ENCODE results near the gene GPR18.

Gene GPR18

DNA sequence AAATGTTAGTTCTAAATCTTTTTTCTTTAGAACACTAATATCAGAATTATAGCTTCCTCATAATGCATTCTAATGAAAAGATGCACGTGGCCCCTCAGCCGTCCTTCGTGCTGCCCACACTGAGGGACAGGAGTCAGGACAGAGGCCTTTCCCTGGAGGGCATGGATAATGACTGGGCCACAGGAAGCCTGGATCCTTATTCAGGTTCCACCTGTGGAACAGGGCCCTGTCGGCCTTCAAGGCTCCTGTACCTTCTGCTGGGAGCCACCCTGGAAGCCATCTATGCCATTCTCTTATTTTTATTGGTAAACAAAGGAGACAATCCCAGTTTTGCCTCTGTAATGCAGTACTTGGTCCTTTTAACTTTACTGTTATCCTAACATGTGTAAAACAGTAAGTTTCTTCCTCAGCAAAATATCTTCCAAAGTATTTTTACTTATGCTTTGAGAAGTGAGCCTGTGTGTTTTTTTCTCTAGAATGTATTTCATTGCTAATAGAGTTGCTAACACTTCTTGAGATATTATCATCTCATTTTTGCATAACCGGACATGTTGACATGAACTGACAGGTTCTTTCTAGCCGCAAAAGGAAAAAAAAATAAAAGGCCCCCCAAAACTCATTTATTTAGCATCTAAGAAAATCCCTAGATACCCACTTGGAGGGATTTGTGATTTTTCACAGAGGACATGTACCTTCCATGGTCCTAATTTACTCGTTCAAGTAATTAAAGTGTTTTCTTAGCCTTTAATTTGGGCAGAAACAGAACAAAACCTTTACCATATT is 43.1 kb upstream of the GPR18 start:
- Histone ChIP-seq H3K4me1 (ENCODE audit: control insufficient read depth, insufficient read depth, low read length) (peaks cover 6% of the 10 kb centered on the region), H3K9ac (ENCODE audit: low read length) (no peak overlapping the region), H3K9me3 (ENCODE audit: control insufficient read depth, insufficient read depth, low read depth, low read length) (no peaks in the 10 kb centered on the region), H3K4me3 (ENCODE audit: low read depth, low read length) (no peak overlapping the region), H3K27me3 (ENCODE audit: control insufficient read depth, insufficient read depth, low read length) (no peaks in the 10 kb centered on the region), H3K36me3 (ENCODE audit: control insufficient read depth, insufficient read depth, low read length) (no peaks in the 10 kb centered on the region), H3K27ac (ENCODE audit: low read depth, low read length) (no peak overlapping the region)

DNA sequence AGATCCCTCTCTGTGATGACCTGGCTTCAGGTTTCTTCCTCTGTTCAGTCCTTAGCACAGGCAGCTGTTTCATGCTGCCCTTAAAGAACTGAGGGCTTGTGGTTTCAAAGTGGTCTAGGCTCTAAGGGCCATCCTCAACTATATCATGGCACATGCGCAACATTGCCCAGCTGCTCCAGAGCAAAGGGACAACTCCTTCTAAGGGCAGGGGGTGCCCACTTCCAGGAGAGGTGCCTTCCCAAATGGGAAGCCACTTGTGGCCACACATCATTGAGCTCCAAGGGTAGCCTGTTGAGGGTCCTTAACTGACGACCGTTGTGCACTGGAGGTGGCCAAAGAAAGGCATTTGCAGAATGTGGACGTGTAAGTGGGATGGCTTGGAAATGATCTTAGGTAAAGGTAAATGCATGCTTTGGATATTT is 41.8 kb upstream of the GPR18 start:
- no peaks in the 10 kb centered on the region for H3K27me3 ChIP-seq (ENCODE audit: control insufficient read depth, insufficient read depth, low read length)
- H3K4me1 ChIP-seq (ENCODE audit: control insufficient read depth, insufficient read depth, low read length): peaks cover 4% of the 10 kb centered on the region
- H3K27ac ChIP-seq (ENCODE audit: low read depth, low read length): no peak overlapping the region
- no peak overlapping the region for H3K4me3 ChIP-seq (ENCODE audit: low read depth, low read length)
- no peak overlapping the region for H3K9ac ChIP-seq (ENCODE audit: low read length)
- no peaks in the 10 kb centered on the region for H3K36me3 ChIP-seq (ENCODE audit: control insufficient read depth, insufficient read depth, low read length)
- no peaks in the 10 kb centered on the region for H3K9me3 ChIP-seq (ENCODE audit: control insufficient read depth, insufficient read depth, low read depth, low read length)

DNA sequence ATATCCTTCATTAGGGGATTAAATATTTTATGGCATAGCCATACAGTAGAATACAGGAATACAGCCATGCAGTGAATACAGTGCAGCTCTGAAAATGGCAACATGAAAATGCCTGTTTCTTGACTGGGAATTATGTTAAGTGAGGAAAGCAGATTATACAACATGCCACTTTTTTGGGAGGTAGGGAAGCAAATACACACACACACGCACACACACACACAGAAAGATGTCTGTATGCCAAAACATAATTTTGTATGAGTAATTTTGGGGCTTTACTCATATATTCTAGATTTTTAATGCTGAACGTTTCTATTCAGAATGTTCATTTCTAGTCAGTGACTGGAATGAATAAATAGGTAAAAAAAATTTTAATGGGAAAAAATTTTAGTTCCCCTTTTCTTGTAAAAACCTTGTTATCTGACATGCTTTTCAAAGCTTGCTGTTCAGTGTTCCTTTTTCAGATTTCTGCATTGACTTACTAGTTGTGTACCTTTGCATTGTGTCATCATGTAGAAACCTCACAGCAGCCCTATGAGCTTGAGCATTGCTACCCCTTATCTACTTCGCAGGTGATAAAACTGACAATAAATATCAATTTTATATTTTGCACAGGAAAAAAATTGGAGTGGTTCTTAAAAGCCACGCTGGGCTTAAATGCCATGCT is 41.2 kb upstream of the GPR18 start:
- H3K4me3 ChIP-seq (ENCODE audit: low read depth, low read length): no peak overlapping the region
- H3K9me3 ChIP-seq (ENCODE audit: control insufficient read depth, insufficient read depth, low read depth, low read length): no peaks in the 10 kb centered on the region
- H3K36me3 ChIP-seq (ENCODE audit: control insufficient read depth, insufficient read depth, low read length): no peaks in the 10 kb centered on the region
- no peaks in the 10 kb centered on the region for H3K27me3 ChIP-seq (ENCODE audit: control insufficient read depth, insufficient read depth, low read length)
- peaks cover 4% of the 10 kb centered on the region for H3K4me1 ChIP-seq (ENCODE audit: control insufficient read depth, insufficient read depth, low read length)
- no peak overlapping the region for H3K27ac ChIP-seq (ENCODE audit: low read depth, low read length)
- no peak overlapping the region for H3K9ac ChIP-seq (ENCODE audit: low read length)

DNA sequence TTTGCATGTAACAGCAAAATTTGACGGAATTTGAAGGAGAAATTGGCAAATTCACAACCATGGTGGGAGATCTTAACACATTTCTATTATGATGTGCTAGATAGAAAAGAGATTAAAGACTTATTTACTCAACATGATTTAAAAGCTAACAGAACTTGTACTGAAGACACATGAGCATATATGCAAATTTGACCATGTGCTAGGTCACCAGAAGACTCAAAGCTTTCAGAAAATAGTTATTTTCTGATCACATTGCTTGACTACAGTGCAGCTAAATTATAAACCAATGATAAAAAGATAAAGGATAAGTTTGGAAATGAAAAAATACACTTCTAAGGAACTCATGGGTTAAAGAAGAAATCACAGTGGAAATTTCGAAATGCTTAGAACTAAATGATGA is 39.9 kb upstream of the GPR18 start:
- Histone ChIP-seq H3K4me3 (ENCODE audit: low read depth, low read length) (no peak overlapping the region), H3K27ac (ENCODE audit: low read depth, low read length) (no peak overlapping the region), H3K27me3 (ENCODE audit: control insufficient read depth, insufficient read depth, low read length) (no peaks in the 10 kb centered on the region), H3K9me3 (ENCODE audit: control insufficient read depth, insufficient read depth, low read depth, low read length) (no peaks in the 10 kb centered on the region), H3K4me1 (ENCODE audit: control insufficient read depth, insufficient read depth, low read length) (peaks cover 4% of the 10 kb centered on the region), H3K36me3 (ENCODE audit: control insufficient read depth, insufficient read depth, low read length) (no peaks in the 10 kb centered on the region), H3K9ac (ENCODE audit: low read length) (no peak overlapping the region)

- Histone ChIP-seq H3K4me3 (ENCODE audit: low read depth, low read length) (no peak overlapping the region), H3K36me3 (ENCODE audit: control insufficient read depth, insufficient read depth, low read length) (no peaks in the 10 kb centered on the region), H3K27ac (ENCODE audit: low read depth, low read length) (no peak overlapping the region), H3K9me3 (ENCODE audit: control insufficient read depth, insufficient read depth, low read depth, low read length) (no peaks in the 10 kb centered on the region), H3K27me3 (ENCODE audit: control insufficient read depth, insufficient read depth, low read length) (no peaks in the 10 kb centered on the region), H3K9ac (ENCODE audit: low read length) (no peak overlapping the region), H3K4me1 (ENCODE audit: control insufficient read depth, insufficient read depth, low read length) (peaks cover 4% of the 10 kb centered on the region)
Measured at GRCh38 chr13:99297331-99297730, 39.2 kb upstream of the GPR18 start.

DNA sequence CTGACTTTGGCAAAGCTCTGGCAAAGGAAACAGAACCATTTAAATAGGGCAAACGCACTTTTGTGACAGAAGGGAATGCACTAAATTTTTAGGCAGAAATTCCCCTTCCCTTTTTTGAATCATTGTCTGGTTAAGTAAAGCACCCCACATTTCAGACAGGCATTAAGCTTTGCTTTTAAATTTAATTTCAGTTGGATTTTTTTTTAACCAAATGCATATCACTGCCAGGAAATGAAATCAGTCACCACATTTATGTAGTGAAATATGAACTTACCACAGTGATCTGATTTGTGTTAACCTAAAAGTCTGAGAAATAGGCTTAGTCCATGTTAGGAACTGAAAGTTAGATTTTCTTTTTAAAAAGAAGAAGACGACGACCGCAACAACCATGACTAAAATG is 38.2 kb upstream of the GPR18 start:
- Histone ChIP-seq H3K4me1 (ENCODE audit: control insufficient read depth, insufficient read depth, low read length) (peaks cover 4% of the 10 kb centered on the region), H3K36me3 (ENCODE audit: control insufficient read depth, insufficient read depth, low read length) (no peaks in the 10 kb centered on the region), H3K9ac (ENCODE audit: low read length) (no peak overlapping the region), H3K27ac (ENCODE audit: low read depth, low read length) (no peak overlapping the region), H3K27me3 (ENCODE audit: control insufficient read depth, insufficient read depth, low read length) (no peaks in the 10 kb centered on the region), H3K9me3 (ENCODE audit: control insufficient read depth, insufficient read depth, low read depth, low read length) (no peaks in the 10 kb centered on the region), H3K4me3 (ENCODE audit: low read depth, low read length) (no peak overlapping the region)

DNA sequence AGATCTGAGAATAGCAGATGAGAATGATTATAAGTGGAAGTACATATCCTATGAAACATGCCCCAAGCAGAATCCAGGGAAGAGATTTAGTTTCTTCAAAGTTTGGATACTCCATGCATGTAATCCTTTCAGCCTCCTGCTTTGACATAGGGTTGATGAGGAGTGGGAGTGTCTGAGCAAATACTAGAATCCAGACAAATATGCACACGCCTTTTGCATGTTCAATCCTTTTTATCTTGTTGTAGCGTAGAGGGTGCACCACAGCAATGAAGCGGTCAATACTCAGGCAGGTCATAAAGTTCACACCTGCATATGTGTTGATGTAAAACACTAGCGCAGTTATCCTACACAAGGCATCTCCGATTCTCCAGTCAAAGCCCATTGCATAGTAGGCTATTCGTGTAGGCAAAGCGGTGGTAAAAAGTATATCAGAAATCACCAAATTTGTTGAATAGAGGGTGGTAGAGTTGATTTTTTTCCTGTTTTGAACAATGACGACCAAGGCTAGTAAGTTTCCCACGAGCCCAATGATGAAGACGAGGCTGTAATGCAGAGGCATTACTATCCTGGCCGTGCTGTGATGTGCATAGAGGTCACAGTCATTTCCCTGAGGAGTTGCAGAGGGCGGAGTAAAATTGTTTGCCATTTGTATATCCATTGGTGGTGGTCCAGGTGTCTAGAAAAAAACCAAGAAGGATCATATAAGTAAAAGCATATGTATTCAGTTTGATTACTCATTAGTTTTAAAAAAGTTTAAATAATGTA is 37.5 kb upstream of the GPR18 start:
- Histone ChIP-seq H3K4me3 (ENCODE audit: low read depth, low read length) (no peak overlapping the region), H3K27ac (ENCODE audit: low read depth, low read length) (no peak overlapping the region), H3K36me3 (ENCODE audit: control insufficient read depth, insufficient read depth, low read length) (no peaks in the 10 kb centered on the region), H3K9ac (ENCODE audit: low read length) (no peak overlapping the region), H3K27me3 (ENCODE audit: control insufficient read depth, insufficient read depth, low read length) (no peaks in the 10 kb centered on the region), H3K9me3 (ENCODE audit: control insufficient read depth, insufficient read depth, low read depth, low read length) (no peaks in the 10 kb centered on the region), H3K4me1 (ENCODE audit: control insufficient read depth, insufficient read depth, low read length) (peaks cover 4% of the 10 kb centered on the region)

DNA sequence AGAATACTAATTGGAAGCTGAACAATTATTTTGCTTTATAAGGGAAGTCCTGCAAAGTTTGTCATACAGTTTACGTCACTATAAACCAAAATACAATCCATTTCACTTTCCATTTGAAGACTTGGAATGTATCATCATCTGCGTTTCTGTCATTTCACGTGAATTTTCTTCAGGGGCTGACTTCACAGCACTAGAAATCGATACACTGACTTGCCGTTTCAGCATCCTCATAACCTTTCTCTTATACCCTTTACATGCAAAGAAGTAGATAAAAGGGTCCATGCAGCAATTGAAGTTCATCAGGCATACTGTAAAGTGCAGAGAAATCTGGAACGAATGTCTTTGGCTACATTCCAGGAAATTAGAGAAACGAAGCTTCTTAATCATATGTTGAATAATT is 36.8 kb upstream of the GPR18 start:
- Histone ChIP-seq H3K36me3 (ENCODE audit: control insufficient read depth, insufficient read depth, low read length) (no peaks in the 10 kb centered on the region), H3K9ac (ENCODE audit: low read length) (no peak overlapping the region), H3K4me3 (ENCODE audit: low read depth, low read length) (no peak overlapping the region), H3K9me3 (ENCODE audit: control insufficient read depth, insufficient read depth, low read depth, low read length) (no peaks in the 10 kb centered on the region), H3K27me3 (ENCODE audit: control insufficient read depth, insufficient read depth, low read length) (no peaks in the 10 kb centered on the region), H3K27ac (ENCODE audit: low read depth, low read length) (no peak overlapping the region), H3K4me1 (ENCODE audit: control insufficient read depth, insufficient read depth, low read length) (peaks cover 2% of the 10 kb centered on the region)

DNA sequence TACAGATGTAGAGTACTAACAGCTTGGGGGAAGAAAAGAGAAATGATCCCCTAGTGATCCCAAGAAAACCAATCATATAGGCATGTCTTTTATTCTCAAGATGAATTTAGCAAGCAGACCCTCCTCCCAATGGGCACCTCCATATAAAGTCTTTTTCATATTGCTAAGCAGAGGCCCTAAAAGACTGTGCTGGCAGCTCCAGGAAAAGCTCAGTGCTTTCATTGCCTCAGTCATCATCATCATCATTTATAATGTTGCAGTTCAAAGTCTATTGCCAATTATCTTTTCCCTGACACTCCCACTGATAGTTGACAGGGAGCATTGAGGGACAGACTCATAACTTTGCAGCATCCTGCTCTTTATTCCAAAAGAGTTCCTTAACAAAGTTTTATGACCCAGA is 36.0 kb upstream of the GPR18 start:
- H3K4me1 ChIP-seq (ENCODE audit: control insufficient read depth, insufficient read depth, low read length): no peaks in the 10 kb centered on the region
- no peak overlapping the region for H3K4me3 ChIP-seq (ENCODE audit: low read depth, low read length)
- no peaks in the 10 kb centered on the region for H3K27me3 ChIP-seq (ENCODE audit: control insufficient read depth, insufficient read depth, low read length)
- H3K9ac ChIP-seq (ENCODE audit: low read length): no peak overlapping the region
- H3K9me3 ChIP-seq (ENCODE audit: control insufficient read depth, insufficient read depth, low read depth, low read length): no peaks in the 10 kb centered on the region
- H3K27ac ChIP-seq (ENCODE audit: low read depth, low read length): no peak overlapping the region
- no peaks in the 10 kb centered on the region for H3K36me3 ChIP-seq (ENCODE audit: control insufficient read depth, insufficient read depth, low read length)

DNA sequence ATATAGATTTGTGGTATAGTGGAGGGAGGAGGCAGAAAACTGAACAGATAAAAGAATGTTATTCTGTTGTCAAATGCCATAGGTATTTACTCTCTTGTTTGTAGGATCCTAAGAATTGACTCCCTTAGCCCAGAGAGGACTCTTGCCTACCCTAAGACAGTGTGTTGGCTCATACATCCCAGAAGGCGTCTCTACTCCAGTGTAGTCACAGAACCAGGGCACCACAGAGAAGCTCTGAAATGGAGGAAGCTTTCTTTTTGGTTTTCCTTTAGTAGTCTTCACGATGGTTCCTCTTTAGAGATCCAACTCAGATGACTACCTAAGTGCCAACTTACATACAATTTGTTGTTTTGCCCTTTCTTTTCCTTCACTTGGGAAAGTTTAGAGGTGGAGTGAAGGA is 35.0 kb upstream of the GPR18 start:
- Histone ChIP-seq H3K4me3 (ENCODE audit: low read depth, low read length) (no peak overlapping the region), H3K9me3 (ENCODE audit: control insufficient read depth, insufficient read depth, low read depth, low read length) (no peaks in the 10 kb centered on the region), H3K9ac (ENCODE audit: low read length) (no peak overlapping the region), H3K36me3 (ENCODE audit: control insufficient read depth, insufficient read depth, low read length) (no peaks in the 10 kb centered on the region), H3K27ac (ENCODE audit: low read depth, low read length) (no peak overlapping the region), H3K4me1 (ENCODE audit: control insufficient read depth, insufficient read depth, low read length) (no peaks in the 10 kb centered on the region), H3K27me3 (ENCODE audit: control insufficient read depth, insufficient read depth, low read length) (no peaks in the 10 kb centered on the region)

- no peaks in the 10 kb centered on the region for H3K27me3 ChIP-seq (ENCODE audit: control insufficient read depth, insufficient read depth, low read length)
- H3K9ac ChIP-seq (ENCODE audit: low read length): no peak overlapping the region
- peaks cover 3% of the 10 kb centered on the region; the same call in 1 of the 2 replicates for H3K36me3 ChIP-seq (ENCODE audit: control insufficient read depth, insufficient read depth, low read length)
- no peaks in the 10 kb centered on the region for H3K9me3 ChIP-seq (ENCODE audit: control insufficient read depth, insufficient read depth, low read depth, low read length)
- H3K4me1 ChIP-seq (ENCODE audit: control insufficient read depth, insufficient read depth, low read length): no peaks in the 10 kb centered on the region
- no peak overlapping the region for H3K4me3 ChIP-seq (ENCODE audit: low read depth, low read length)
- H3K27ac ChIP-seq (ENCODE audit: low read depth, low read length): no peak overlapping the region
Measured at GRCh38 chr13:99290894-99291293, 32.7 kb upstream of the GPR18 start.

All from HUES6 (cell line).